HEK293 (cell line): Measurements from ENCODE around the gene MCCC2.
"Not testable (repeated sequence)": the region's sequence is repeated elsewhere in the genome, so short reads cannot be mapped to it uniquely, and the experiment has no call there.

Source experiments
- ZBTB26 ChIP-seq: fragments of 450-650 bp; formaldehyde crosslinking; optimal IDR thresholded peaks from 2 replicates; pipeline ENCODE3; 2016; ENCODE audit warnings: missing biosample characterization, mild to moderate bottlenecking, missing genetic modification characterization
- ZNF274 ChIP-seq, 2 experiments: fragments of 200-500 bp in 1 of 2; fragments of 450-650 bp in 1 of 2; sonication (Bioruptor generic) in 1 of 2; formaldehyde crosslinking in 1 of 2; IDR thresholded peaks; 2 replicates each; pipeline versions ENCODE4 v1.5.1 to v1.6.1; 2014 to 2016; ENCODE audit warnings: borderline replicate concordance in 1 of 2, inconsistent platforms in 1 of 2, low read length in 1 of 2, missing biosample characterization in 1 of 2, missing genetic modification characterization in 1 of 2
- ZNF670 ChIP-seq: fragments of 450-650 bp; formaldehyde crosslinking; IDR thresholded peaks from 2 replicates; pipeline ENCODE4 v1.5.1; 2016; ENCODE audit warnings: missing biosample characterization, missing genetic modification characterization, low read depth
- TF ChIP-seq, protein P1 (sequence below): fragments of 450-650 bp; formaldehyde crosslinking; IDR thresholded peaks from 2 replicates; pipeline ENCODE4 v1.5.1; 2016; ENCODE audit warnings: missing biosample characterization, missing genetic modification characterization
- TF ChIP-seq, protein P2 (sequence below): fragments of 450-650 bp; formaldehyde crosslinking; IDR thresholded peaks from 2 replicates; pipeline ENCODE4 v1.5.1; 2016; ENCODE audit warnings: missing biosample characterization, missing genetic modification characterization

- TF ChIP-seq, protein P1, sequence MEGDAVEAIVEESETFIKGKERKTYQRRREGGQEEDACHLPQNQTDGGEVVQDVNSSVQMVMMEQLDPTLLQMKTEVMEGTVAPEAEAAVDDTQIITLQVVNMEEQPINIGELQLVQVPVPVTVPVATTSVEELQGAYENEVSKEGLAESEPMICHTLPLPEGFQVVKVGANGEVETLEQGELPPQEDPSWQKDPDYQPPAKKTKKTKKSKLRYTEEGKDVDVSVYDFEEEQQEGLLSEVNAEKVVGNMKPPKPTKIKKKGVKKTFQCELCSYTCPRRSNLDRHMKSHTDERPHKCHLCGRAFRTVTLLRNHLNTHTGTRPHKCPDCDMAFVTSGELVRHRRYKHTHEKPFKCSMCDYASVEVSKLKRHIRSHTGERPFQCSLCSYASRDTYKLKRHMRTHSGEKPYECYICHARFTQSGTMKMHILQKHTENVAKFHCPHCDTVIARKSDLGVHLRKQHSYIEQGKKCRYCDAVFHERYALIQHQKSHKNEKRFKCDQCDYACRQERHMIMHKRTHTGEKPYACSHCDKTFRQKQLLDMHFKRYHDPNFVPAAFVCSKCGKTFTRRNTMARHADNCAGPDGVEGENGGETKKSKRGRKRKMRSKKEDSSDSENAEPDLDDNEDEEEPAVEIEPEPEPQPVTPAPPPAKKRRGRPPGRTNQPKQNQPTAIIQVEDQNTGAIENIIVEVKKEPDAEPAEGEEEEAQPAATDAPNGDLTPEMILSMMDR (tag by site-specific recombination), result not testable (repeated sequence)
- not testable (repeated sequence) for TF ChIP-seq ZNF274 (IDR thresholded peaks at IDR 0.05; ENCODE audit: low read length); ZNF274 (tag by site-specific recombination; IDR thresholded peaks at IDR 0.05; ENCODE audit: borderline replicate concordance); ZNF670 (tag by site-specific recombination); ZBTB26 (tag by site-specific recombination)
- TF ChIP-seq, protein P2, sequence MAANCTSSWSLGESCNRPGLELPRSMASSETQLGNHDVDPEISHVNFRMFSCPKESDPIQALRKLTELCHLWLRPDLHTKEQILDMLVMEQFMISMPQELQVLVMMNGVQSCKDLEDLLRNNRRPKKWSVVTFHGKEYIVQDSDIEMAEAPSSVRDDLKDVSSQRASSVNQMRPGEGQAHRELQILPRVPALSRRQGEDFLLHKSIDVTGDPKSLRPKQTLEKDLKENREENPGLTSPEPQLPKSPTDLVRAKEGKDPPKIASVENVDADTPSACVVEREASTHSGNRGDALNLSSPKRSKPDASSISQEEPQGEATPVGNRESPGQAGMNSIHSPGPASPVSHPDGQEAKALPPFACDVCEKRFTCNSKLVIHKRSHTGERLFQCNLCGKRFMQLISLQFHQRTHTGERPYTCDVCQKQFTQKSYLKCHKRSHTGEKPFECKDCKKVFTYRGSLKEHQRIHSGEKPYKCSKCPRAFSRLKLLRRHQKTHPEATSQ (tag by site-specific recombination), result not testable (repeated sequence)
Observed at GRCh38 chr5:71571811-71572210, 15.3 kb upstream of the MCCC2 start.
